ENCODE measurements around the gene POLR2H. TPM values are rescaled to one million over a fixed set of nuclear protein-coding genes. Genes with fewer than 3 reads are reported as not detected.

Gene POLR2H
- total RNA-seq, 1 experiment from 2014 or later: 265 TPM

GRCh38 chr3:184352149-184352785, 9.2 kb upstream of the POLR2H start:
- DNase-seq (ENCODE audit: low read depth): no peak

GRCh38 chr3:184352897-184353545, 8.5 kb upstream of the POLR2H start:
- DNase-seq (ENCODE audit: low read depth): no peak

GRCh38 chr3:184353546-184353941, 8.0 kb upstream of the POLR2H start:
- no peak for DNase-seq (ENCODE audit: low read depth)

- peak; percentile 61 for DNase-seq (ENCODE audit: low read depth)
These were observed 7.3 kb upstream of the POLR2H start for GRCh38 chr3:184354121-184354728.

GRCh38 chr3:184354754-184355153, 6.8 kb upstream of the POLR2H start:
- DNase-seq (ENCODE audit: low read depth): no peak

- DNase-seq (ENCODE audit: low read depth): no peak
These were observed 6.1 kb upstream of the POLR2H start for GRCh38 chr3:184355261-184356040.

- DNase-seq (ENCODE audit: low read depth): no peak
These were observed 4.0 kb upstream of the POLR2H start for GRCh38 chr3:184357248-184358123.

GRCh38 chr3:184358124-184358767, 3.3 kb upstream of the POLR2H start:
- no peak for DNase-seq (ENCODE audit: low read depth)

- DNase-seq (ENCODE audit: low read depth): no peak
These were observed 2.6 kb upstream of the POLR2H start for GRCh38 chr3:184358921-184359350.

- DNase-seq (ENCODE audit: low read depth): no peak
These were observed 1.9 kb upstream of the POLR2H start for GRCh38 chr3:184359610-184360009.

- no peak for DNase-seq (ENCODE audit: low read depth)
These were observed 1.2 kb upstream of the POLR2H start for GRCh38 chr3:184360070-184360928.

GRCh38 chr3:184360929-184361531, 480 bp upstream of the POLR2H start:
- no peak for DNase-seq (ENCODE audit: low read depth)

GRCh38 chr3:184361932-184362667, 590 bp downstream of the POLR2H start:
- peak; percentile 79 for DNase-seq (ENCODE audit: low read depth)

GRCh38 chr3:184362668-184363546, 1.4 kb downstream of the POLR2H start:
- DNase-seq (ENCODE audit: low read depth): peak; percentile 99

- no peak for DNase-seq (ENCODE audit: low read depth)
These were observed 5.2 kb downstream of the POLR2H start for GRCh38 chr3:184366619-184367289.

- no peak for DNase-seq (ENCODE audit: low read depth)
These were observed 6.6 kb downstream of the POLR2H start for GRCh38 chr3:184368116-184368515.

- DNase-seq (ENCODE audit: low read depth): no peak
These were observed 7.2 kb downstream of the POLR2H start for GRCh38 chr3:184368586-184369183.

All from Daoy (cell line).